Chondrocyte (in vitro differentiated cells): ENCODE results near the gene PRSS21. TPM values are rescaled to one million over a fixed set of nuclear protein-coding genes. Genes with fewer than 3 reads are reported as not detected.

Source experiments
- DNase-seq: peaks from one replicate; pipeline ENCODE4 v3.0.0; 2021; ENCODE audit warnings: mixed read lengths, low spot score
- H3K27ac Mint-ChIP-seq: one replicate; pipeline ENCODE4 v1.8.0; 2021; ENCODE audit warnings: mild to moderate bottlenecking, moderate library complexity, mixed read lengths; ENCODE audit not compliant: unreplicated experiment
- H3K27me3 Mint-ChIP-seq: 2 replicates; pipeline ENCODE4 v1.8.0; 2021; ENCODE audit warnings: low read depth, mixed read lengths
- H3K36me3 Mint-ChIP-seq: 2 replicates; pipeline ENCODE4 v1.8.0; 2021; ENCODE audit warnings: low read depth, mixed read lengths
- H3K4me1 Mint-ChIP-seq: 2 replicates; pipeline ENCODE4 v1.8.0; 2021; ENCODE audit warnings: low read depth, mild to moderate bottlenecking, mixed read lengths
- H3K4me3 Mint-ChIP-seq: one replicate; pipeline ENCODE4 v1.8.0; 2021; ENCODE audit warnings: mild to moderate bottlenecking, moderate library complexity, mixed read lengths; ENCODE audit not compliant: unreplicated experiment
- H3K9me3 Mint-ChIP-seq: 2 replicates; pipeline ENCODE4 v1.8.0; 2021; ENCODE audit warnings: low read depth, mixed read lengths
- total RNA-seq: library from RNA; stranded (reverse); gene quantifications from 3 replicates; pipeline ENCODE4 v1.2.1, GENCODE V29; 2021
- TF ChIP-seq, protein P1 (sequence below): fragments of 200-600 bp; sonication (generic); IDR thresholded peaks from 2 replicates; pipeline ENCODE4 v1.5.0; 2021; ENCODE audit warnings: antibody characterized with exemption, mild to moderate bottlenecking, moderate library complexity

PRSS21 gene
- total RNA-seq, 1 donor from 2014 or later = not detected

DNA sequence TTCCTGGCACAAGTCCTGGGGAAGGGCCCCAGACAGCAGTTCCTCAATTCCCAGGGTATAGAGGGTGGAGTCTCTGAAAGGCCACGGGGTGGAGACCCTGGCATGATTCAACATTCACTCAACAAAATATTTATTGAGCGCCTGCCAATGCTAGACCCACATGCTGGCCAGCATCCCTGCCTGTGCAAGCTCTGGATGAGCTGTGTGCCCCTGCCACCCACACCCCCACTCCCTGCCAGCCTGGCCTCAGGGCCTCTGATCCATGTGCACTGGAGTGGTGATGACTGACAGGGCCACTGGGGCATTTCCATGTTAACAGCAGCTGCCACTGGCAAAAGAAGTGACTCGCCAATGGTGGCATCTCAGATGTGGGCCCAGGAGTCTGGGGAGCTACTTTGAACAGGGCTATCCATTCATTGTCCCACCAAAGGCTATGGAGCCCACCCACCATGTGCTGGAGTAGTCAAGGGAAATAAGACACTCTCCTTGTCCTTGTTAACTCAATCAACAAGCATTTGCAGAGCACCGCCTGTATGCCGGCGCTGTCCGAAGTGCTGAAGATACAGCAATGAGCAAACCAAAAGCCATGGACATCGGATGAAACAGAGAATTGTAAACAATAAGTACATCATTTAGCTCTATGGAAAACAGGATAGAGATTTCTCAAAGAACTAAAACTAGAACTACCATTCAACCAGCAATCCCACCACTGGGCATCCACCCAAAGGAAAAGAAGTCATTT lies 44.0 kb downstream of the PRSS21 start:
- H3K27me3 Mint-ChIP-seq = peaks cover 17% of the 10 kb centered on the region
- H3K36me3 Mint-ChIP-seq = peaks cover 2% of the 10 kb centered on the region
- no peak for DNase-seq
- H3K27ac Mint-ChIP-seq = no peak overlapping the region
- TF ChIP-seq, protein P1, sequence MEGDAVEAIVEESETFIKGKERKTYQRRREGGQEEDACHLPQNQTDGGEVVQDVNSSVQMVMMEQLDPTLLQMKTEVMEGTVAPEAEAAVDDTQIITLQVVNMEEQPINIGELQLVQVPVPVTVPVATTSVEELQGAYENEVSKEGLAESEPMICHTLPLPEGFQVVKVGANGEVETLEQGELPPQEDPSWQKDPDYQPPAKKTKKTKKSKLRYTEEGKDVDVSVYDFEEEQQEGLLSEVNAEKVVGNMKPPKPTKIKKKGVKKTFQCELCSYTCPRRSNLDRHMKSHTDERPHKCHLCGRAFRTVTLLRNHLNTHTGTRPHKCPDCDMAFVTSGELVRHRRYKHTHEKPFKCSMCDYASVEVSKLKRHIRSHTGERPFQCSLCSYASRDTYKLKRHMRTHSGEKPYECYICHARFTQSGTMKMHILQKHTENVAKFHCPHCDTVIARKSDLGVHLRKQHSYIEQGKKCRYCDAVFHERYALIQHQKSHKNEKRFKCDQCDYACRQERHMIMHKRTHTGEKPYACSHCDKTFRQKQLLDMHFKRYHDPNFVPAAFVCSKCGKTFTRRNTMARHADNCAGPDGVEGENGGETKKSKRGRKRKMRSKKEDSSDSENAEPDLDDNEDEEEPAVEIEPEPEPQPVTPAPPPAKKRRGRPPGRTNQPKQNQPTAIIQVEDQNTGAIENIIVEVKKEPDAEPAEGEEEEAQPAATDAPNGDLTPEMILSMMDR = no peak
- peaks cover 5% of the 10 kb centered on the region for H3K4me1 Mint-ChIP-seq
- H3K4me3 Mint-ChIP-seq = no peak overlapping the region
- H3K9me3 Mint-ChIP-seq = peaks cover 3% of the 10 kb centered on the region

DNA sequence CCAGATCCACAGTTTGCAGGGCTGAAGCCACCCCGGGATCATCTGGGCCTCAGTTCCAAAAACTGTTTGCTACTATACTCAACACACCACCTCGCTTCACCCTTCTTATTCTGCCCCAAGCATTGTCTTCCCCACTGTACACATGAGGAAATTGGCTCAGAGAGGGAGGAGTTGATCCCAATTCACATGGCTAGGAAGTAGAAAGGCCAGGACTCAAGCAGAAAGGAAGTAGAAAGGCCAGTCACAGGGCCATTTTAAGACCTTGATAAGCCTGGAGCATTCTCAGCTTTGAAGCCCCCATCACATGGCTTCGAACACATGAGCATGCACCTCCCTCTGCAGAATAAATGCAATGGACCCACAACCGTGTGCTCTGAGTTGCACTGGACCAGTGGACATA lies 48.6 kb downstream of the PRSS21 start:
- Mint-ChIP-seq H3K9me3 (peaks cover 3% of the 10 kb centered on the region), H3K4me3 (no peak overlapping the region), H3K36me3 (peaks cover 2% of the 10 kb centered on the region), H3K27me3 (peaks cover 21% of the 10 kb centered on the region), H3K27ac (no peak overlapping the region), H3K4me1 (peaks cover 5% of the 10 kb centered on the region)
- no peak for DNase-seq
- TF ChIP-seq, protein P1 = no peak

DNA sequence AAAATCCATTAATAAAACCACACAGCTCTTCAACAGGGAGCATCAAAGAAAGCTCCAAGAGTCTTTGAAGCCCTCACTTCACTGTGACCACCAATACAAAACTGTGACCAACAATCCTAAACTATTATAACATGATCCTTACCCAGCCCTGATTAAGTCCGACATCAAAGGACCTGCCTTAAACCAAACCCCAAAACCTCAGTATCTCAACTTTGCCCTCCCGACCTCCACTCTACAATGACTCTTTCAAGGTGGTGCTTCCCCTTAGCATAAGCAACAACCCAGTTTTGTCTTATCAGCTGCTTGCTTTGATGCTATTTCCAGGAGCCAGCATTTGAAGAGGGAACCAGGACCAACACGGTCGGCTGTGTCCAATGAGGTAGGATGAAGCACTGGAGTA lies 49.4 kb downstream of the PRSS21 start:
- DNase-seq = no peak
- Mint-ChIP-seq H3K4me1 (peaks cover 5% of the 10 kb centered on the region), H3K9me3 (no peaks in the 10 kb centered on the region), H3K36me3 (no peaks in the 10 kb centered on the region), H3K27me3 (peaks cover 19% of the 10 kb centered on the region), H3K4me3 (no peak overlapping the region), H3K27ac (no peak overlapping the region)
- TF ChIP-seq, protein P1 = no peak

DNA sequence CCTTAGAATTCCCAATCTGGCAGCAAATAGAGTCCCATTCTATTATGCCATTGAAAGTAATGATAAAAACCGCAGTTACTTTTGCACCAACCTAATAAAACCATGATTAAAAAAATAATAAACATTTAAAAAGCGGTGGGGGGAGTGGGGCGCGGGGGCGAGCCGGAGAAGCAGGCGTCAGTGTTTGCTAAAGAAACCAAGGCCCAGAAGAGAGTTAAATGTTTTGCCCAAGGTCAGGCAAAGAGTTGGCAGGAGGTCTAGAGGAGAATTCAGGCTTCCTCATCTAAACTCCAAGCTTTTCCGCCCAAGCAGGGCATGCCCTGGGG lies 50.6 kb downstream of the PRSS21 start:
- peak overlapping the region; percentile 98 for H3K27ac Mint-ChIP-seq
- H3K4me1 Mint-ChIP-seq = peaks cover 5% of the 10 kb centered on the region
- no peaks in the 10 kb centered on the region for H3K9me3 Mint-ChIP-seq
- peaks cover 19% of the 10 kb centered on the region for H3K27me3 Mint-ChIP-seq
- no peak for DNase-seq
- peak overlapping the region; percentile 89 for H3K4me3 Mint-ChIP-seq
- no peaks in the 10 kb centered on the region for H3K36me3 Mint-ChIP-seq
- TF ChIP-seq, protein P1 = no peak

DNA sequence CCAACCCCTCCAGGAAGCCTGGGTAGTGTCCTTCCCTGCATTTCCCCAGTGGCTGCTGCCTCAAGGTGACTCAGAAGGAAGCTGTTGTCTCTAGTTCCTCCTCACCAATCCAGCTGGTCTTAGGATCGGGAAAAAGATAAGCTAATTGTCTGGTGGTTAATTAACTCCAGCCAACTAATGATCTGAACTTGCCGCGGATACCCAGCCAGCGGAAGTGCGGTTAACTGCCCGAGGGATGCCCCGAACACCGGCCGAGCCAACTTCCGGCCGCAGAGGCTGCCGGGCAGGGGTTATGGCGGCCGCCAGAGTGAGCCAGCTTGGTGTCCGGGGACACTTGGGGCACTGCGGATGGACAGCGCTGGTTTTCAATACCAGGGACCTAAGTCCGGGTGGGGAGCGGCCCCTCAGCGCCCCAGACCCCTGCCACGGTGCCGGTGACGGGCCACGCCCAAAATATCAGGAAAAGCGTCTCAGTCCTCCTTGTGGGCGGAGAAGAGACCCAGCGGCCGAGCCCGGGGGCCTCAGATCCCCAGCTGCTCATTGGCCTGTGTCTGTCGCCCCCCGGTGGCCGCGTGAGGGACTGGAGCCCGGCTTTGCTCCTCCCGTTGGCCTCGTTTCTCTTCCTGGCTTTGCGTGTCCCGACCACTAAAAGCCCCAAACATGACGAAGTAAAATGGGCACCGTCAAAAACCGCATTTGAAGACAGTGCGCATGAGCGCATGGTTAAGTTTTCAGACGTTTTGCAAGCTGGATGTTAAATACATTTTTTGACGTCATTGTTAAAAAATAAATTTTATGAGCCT lies 51.2 kb downstream of the PRSS21 start:
- H3K9me3 Mint-ChIP-seq = no peaks in the 10 kb centered on the region
- TF ChIP-seq, protein P1 = peak; percentile 99
- peaks cover 19% of the 10 kb centered on the region for H3K27me3 Mint-ChIP-seq
- no peak for DNase-seq
- H3K4me1 Mint-ChIP-seq = peaks cover 5% of the 10 kb centered on the region
- H3K36me3 Mint-ChIP-seq = no peaks in the 10 kb centered on the region
- H3K27ac Mint-ChIP-seq = peak overlapping the region; percentile 98
- H3K4me3 Mint-ChIP-seq = peak overlapping the region; percentile 89

Other genes starting within 250 kb of the PRSS21 start
- 27.3 to 29.7 TPM (median 27.4 TPM) in 3 replicates for gene KCTD5, start 134.7 kb upstream of the PRSS21 start, total RNA-seq
- 2.8 to 4.3 TPM (median 3.1 TPM) in 3 replicates for gene PRSS27, start 97.0 kb upstream of the PRSS21 start, total RNA-seq
- 363 to 615 TPM (median 378 TPM) in 3 replicates for gene SRRM2, start 64.6 kb upstream of the PRSS21 start, total RNA-seq
- gene ELOB, start 40.0 kb upstream of the PRSS21 start, total RNA-seq = 205 to 231 TPM (median 225 TPM) in 3 replicates
- gene PRSS33, start 29.7 kb upstream of the PRSS21 start, total RNA-seq = not detected in 3 replicates
- not detected in 3 replicates for gene PRSS41, start 18.8 kb upstream of the PRSS21 start, total RNA-seq
- 2.1 to 2.6 TPM in 2 of 3 replicates, not detected in the other for gene ZG16B, start 13.1 kb downstream of the PRSS21 start, total RNA-seq
- gene PRSS22, start 40.9 kb downstream of the PRSS21 start, total RNA-seq = not detected in 3 replicates
- gene FLYWCH2, start 66.0 kb downstream of the PRSS21 start, total RNA-seq = 33.4 to 43.1 TPM (median 34.7 TPM) in 3 replicates
- gene FLYWCH1, start 94.7 kb downstream of the PRSS21 start, total RNA-seq = 36.1 to 47.1 TPM (median 38.6 TPM) in 3 replicates
- gene KREMEN2, start 147.0 kb downstream of the PRSS21 start, total RNA-seq = not detected in 3 replicates
- 8.2 to 15.9 TPM (median 9.5 TPM) in 3 replicates for gene PAQR4, start 152.1 kb downstream of the PRSS21 start, total RNA-seq
- gene PKMYT1, start 163.2 kb downstream of the PRSS21 start, total RNA-seq = 6.2 to 23.2 TPM (median 7.2 TPM) in 3 replicates
- gene CLDN9, start 195.7 kb downstream of the PRSS21 start, total RNA-seq = not detected in 3 replicates
- 0.27 to 0.69 TPM in 2 of 3 replicates, not detected in the other for gene CLDN6, start 200.9 kb downstream of the PRSS21 start, total RNA-seq
- 156 to 177 TPM (median 165 TPM) in 3 replicates for gene TNFRSF12A, start 203.1 kb downstream of the PRSS21 start, total RNA-seq
- 74.0 to 101 TPM (median 79.3 TPM) in 3 replicates for gene HCFC1R1, start 206.7 kb downstream of the PRSS21 start, total RNA-seq
- 27.4 to 33.4 TPM (median 28.8 TPM) in 3 replicates for gene THOC6, start 206.8 kb downstream of the PRSS21 start, total RNA-seq
- gene BICDL2, start 219.7 kb downstream of the PRSS21 start, total RNA-seq = not detected in 3 replicates
- 0.34 TPM in 1 of 3 replicates, not detected in the others for gene MMP25, start 229.3 kb downstream of the PRSS21 start, total RNA-seq
- gene IL32, start 248.4 kb downstream of the PRSS21 start, total RNA-seq = 7.3 to 21.0 TPM (median 17.8 TPM) in 3 replicates